ENCODE data around the gene MAMDC2. TPM values are rescaled to one million over a fixed set of nuclear protein-coding genes. Genes with fewer than 3 reads are reported as not detected.

Gene MAMDC2
- total and polyA plus RNA-seq, 2 of the 4 experiments (the other 2 are of a cell fraction): 5.0 to 5.2 TPM

- Histone ChIP-seq H4K5ac (ENCODE audit: low read depth, low read length) (no peak overlapping the region), H3K4me1 (ENCODE audit: control insufficient read depth, insufficient read depth, low read length) (peaks cover 3% of the 10 kb centered on the region; the same call in 1 of the 2 replicates), H3K9me3 (ENCODE audit: control insufficient read depth, insufficient read depth, low read length) (no peaks in the 10 kb centered on the region), H3K36me3 (ENCODE audit: control insufficient read depth, insufficient read depth, low read length) (no peaks in the 10 kb centered on the region), H3K27ac (ENCODE audit: insufficient read depth, low read length) (no peak overlapping the region), H3K23ac (ENCODE audit: low read depth, low read length) (no peak overlapping the region), H4K8ac (ENCODE audit: low read depth in 2 of 2, low read length in 2 of 2) (no peak overlapping the region), H3K9ac (ENCODE audit: low read depth, low read length) (no peak overlapping the region), H2AK9ac (replicated peaks; ENCODE audit: low read depth, low read length, poor library complexity) (no peak overlapping the region), H2BK20ac (ENCODE audit: low read depth, low read length) (no peak overlapping the region), H2AFZ (replicated peaks; ENCODE audit: low read length, poor library complexity) (no peak overlapping the region), H2BK15ac (ENCODE audit: low read depth, low read length) (no peak overlapping the region), H3K9me1 (ENCODE audit: insufficient read depth, low read length) (no peaks in the 10 kb centered on the region), H3K18ac (ENCODE audit: low read depth, low read length) (no peak overlapping the region), H3K4me2 (ENCODE audit: low read depth, low read length) (no peak overlapping the region), H2BK120ac (ENCODE audit: low read depth, low read length) (no peak overlapping the region), H3K79me1 (ENCODE audit: low read depth in 1 of 2, low read length in 2 of 2) (no peaks in the 10 kb centered on the region), H2BK5ac (ENCODE audit: low read depth, low read length, poor library complexity, severe bottlenecking) (no peak overlapping the region), H4K91ac (ENCODE audit: insufficient read depth, low read depth, low read length) (no peak overlapping the region), H3K27me3 (ENCODE audit: control insufficient read depth, insufficient read depth, low read length) (no peaks in the 10 kb centered on the region), H3K56ac (ENCODE audit: extremely low read depth, insufficient read depth, low read length) (no peak overlapping the region), H3K14ac (replicated peaks; ENCODE audit: low read depth, low read length) (no peak overlapping the region), H2AK5ac (ENCODE audit: low read depth, low read length) (no peak overlapping the region), H3K4ac (ENCODE audit: low read depth, low read length) (no peak overlapping the region), H4K20me1 (ENCODE audit: insufficient read depth, low read length) (no peaks in the 10 kb centered on the region), H3K4me3 (ENCODE audit: insufficient read depth, low read depth, low read length) (no peak overlapping the region)
- POLR2A ChIA-PET (ENCODE audit: unreplicated experiment): no interaction called here
- dilution Hi-C loops (cut with HindIII; ENCODE audit: low sequenced_read_pairs, unreplicated experiment) (no loop called here), in situ Hi-C loops (cut with MboI; ENCODE audit: low sequenced_read_pairs) (no loop called here), intact Hi-C loops (cut with micrococcal nuclease) (no loop called here)
- ATAC-seq (ENCODE audit: low read depth) (no peak), DNase-seq (no peak)
- BruUV-seq (replicated peaks): no TSS peak
- CTCF ChIA-PET: no interaction called here
- TF ChIP-seq CEBPB (IDR thresholded peaks at IDR 0.05; ENCODE audit: low read depth, low read length) (no peak), RAD21 (IDR thresholded peaks at IDR 0.05; ENCODE audit: low read length) (no peak), MAZ (IDR thresholded peaks at IDR 0.05; ENCODE audit: borderline replicate concordance, low read depth, low read length) (no peak), MXI1 (IDR thresholded peaks at IDR 0.05; ENCODE audit: borderline replicate concordance, low read depth, low read length) (no peak), ELK1 (IDR thresholded peaks at IDR 0.05; ENCODE audit: borderline replicate concordance, low read depth, low read length) (no peak), CTCF (conservative IDR thresholded peaks at IDR 0.05; ENCODE audit: low read depth, low read length) (no peak), BHLHE40 (IDR thresholded peaks at IDR 0.05; ENCODE audit: low read depth, low read length) (no peak), RCOR1 (IDR thresholded peaks at IDR 0.05; ENCODE audit: insufficient replicate concordance, low read length) (no peak), FOS (IDR thresholded peaks at IDR 0.05; ENCODE audit: low read depth, low read length) (no peak), NFE2L2 (IDR thresholded peaks at IDR 0.05; ENCODE audit: low read depth, low read length) (no peak), MAFK (IDR thresholded peaks at IDR 0.05; ENCODE audit: low read depth, low read length) (no peak)
- 94% methylated on average over 2 of the region's 2 CpGs; no CpG with 5 or more reads in 1 of the 2 experiments for WGBS, 2 experiments (ENCODE audit: extremely low coverage in 2 of 2, insufficient read length in 1 of 2)
Measured at GRCh38 chr9:70092190-70092589, 48.5 kb downstream of the MAMDC2 start.

Data from IMR-90 (cell line).